Measurements from ENCODE around the gene PJVK.

- no peak for TF ChIP-seq CTCF (IDR thresholded peaks at IDR 0.05)
- no peak for TF ChIP-seq GABPB1 (CRISPR knock-in tag; IDR thresholded peaks at IDR 0.05)
- TF ChIP-seq IRF2 (CRISPR knock-in tag; IDR thresholded peaks at IDR 0.05; ENCODE audit: borderline replicate concordance, low read depth), result no peak
Observed at GRCh38 chr2:178455947-178456346, 4.8 kb downstream of the PJVK start.

Data from WTC11 (cell line).